DND-41 (cell line): ENCODE measurements around the gene PCDHGB3.
A peak's percentile ranks its signal among the peaks of the same experiment; 100 is the strongest.

ENCODE experiments used
- CTCF ChIP-seq: IDR thresholded peaks from 2 replicates; pipeline ENCODE4 v1.5.1; 2012; ENCODE audit warnings: borderline replicate concordance, low read length, moderate library complexity, mild to moderate bottlenecking; ENCODE audit not compliant: poor library complexity, severe bottlenecking; ENCODE audit errors: extremely low read depth
- EZH2 ChIP-seq: IDR thresholded peaks from 3 replicates; pipeline ENCODE4 v1.6.1; 2012; ENCODE audit warnings: borderline replicate concordance, low read depth, mild to moderate bottlenecking, moderate library complexity, low read length, inconsistent platforms; ENCODE audit not compliant: severe bottlenecking

- TF ChIP-seq EZH2 (no peak), CTCF (peak; percentile 67)
Observed at GRCh38 chr5:141420855-141421488, 50.9 kb downstream of the PCDHGB3 start, which contains the start of gene PCDHGA11.
